DLD1 (cell line): ENCODE results near the gene MMRN1.

Experiments used
- in situ Hi-C: cut with HindIII; loops from 2 replicates; pipeline ENCODE4 v1.10.0; 2017; ENCODE audit warnings: low sequenced_read_pairs

Gene MMRN1

GRCh38 chr4:89894649-89895550 lies at the start of gene MMRN1:
Gene MMRN1, plus strand, starts transcription at chr4:89894854. Its CDS starts 118 bp downstream, at chr4:89894972.
- in situ Hi-C loops, result no loop called here

- in situ Hi-C loops, result no loop called here
Observed at GRCh38 chr4:89847571-89848325, 46.9 kb upstream of the MMRN1 start.

GRCh38 chr4:89855236-89855635 lies 39.4 kb upstream of the MMRN1 start:
- in situ Hi-C loops, result no loop called here

GRCh38 chr4:89860971-89861370 lies 33.7 kb upstream of the MMRN1 start:
- in situ Hi-C loops, result no loop called here

- in situ Hi-C loops, result no loop called here
Observed at GRCh38 chr4:89863533-89863932, 31.1 kb upstream of the MMRN1 start.

- in situ Hi-C loops, result no loop called here
Observed at GRCh38 chr4:89868276-89868675, 26.4 kb upstream of the MMRN1 start.

GRCh38 chr4:89868999-89869589 lies 25.6 kb upstream of the MMRN1 start:
- in situ Hi-C loops, result no loop called here

- in situ Hi-C loops, result no loop called here
Observed at GRCh38 chr4:89871211-89871610, 23.4 kb upstream of the MMRN1 start.

- in situ Hi-C loops, result no loop called here
Observed at GRCh38 chr4:89876548-89876947, 18.1 kb upstream of the MMRN1 start.

GRCh38 chr4:89878611-89879010 lies 16.0 kb upstream of the MMRN1 start:
- in situ Hi-C loops, result no loop called here

GRCh38 chr4:89879215-89879614 lies 15.4 kb upstream of the MMRN1 start:
- in situ Hi-C loops, result no loop called here

GRCh38 chr4:89889289-89889688 lies 5.4 kb upstream of the MMRN1 start:
- in situ Hi-C loops, result no loop called here

GRCh38 chr4:89897867-89898266 lies 3.2 kb downstream of the MMRN1 start:
- in situ Hi-C loops, result no loop called here

- in situ Hi-C loops, result no loop called here
Observed at GRCh38 chr4:89898304-89898716, 3.7 kb downstream of the MMRN1 start.

- in situ Hi-C loops, result no loop called here
Observed at GRCh38 chr4:89899152-89899551, 4.5 kb downstream of the MMRN1 start.

GRCh38 chr4:89899854-89900253 lies 5.2 kb downstream of the MMRN1 start:
- in situ Hi-C loops, result loop anchor here (25.0 kb wide), 1 partner anchor 638 kb away; no protein-coding TSS in a partner anchor

- in situ Hi-C loops, result loop anchor here (25.0 kb wide), 1 partner anchor 640 kb away; no protein-coding TSS in a partner anchor
Observed at GRCh38 chr4:89901808-89902431, 7.3 kb downstream of the MMRN1 start.

- in situ Hi-C loops, result loop anchor here (25.0 kb wide), 1 partner anchor 642 kb away; no protein-coding TSS in a partner anchor
Observed at GRCh38 chr4:89904524-89904923, 9.9 kb downstream of the MMRN1 start.

- in situ Hi-C loops, result loop anchor here (25.0 kb wide), 1 partner anchor 644 kb away; no protein-coding TSS in a partner anchor
Observed at GRCh38 chr4:89906316-89906715, 11.7 kb downstream of the MMRN1 start.

GRCh38 chr4:89906777-89907521 lies 12.3 kb downstream of the MMRN1 start:
- in situ Hi-C loops, result loop anchor here (25.0 kb wide), 1 partner anchor 645 kb away; no protein-coding TSS in a partner anchor
